GM12878 (cell line): ENCODE results near the gene SCMH1. TPM values are rescaled to one million over a fixed set of nuclear protein-coding genes. Genes with fewer than 3 reads are reported as not detected.

Experiments used
- ATAC-seq: fragments of 200-7000 bp; cut with Tn5 transposase; 3 replicates; pipeline ENCODE4 v1.9.1; 2020; ENCODE audit warnings: mild to moderate bottlenecking, moderate library complexity
- BruUV-seq: library from RNA; stranded (reverse); fragments of 400-500 nt; replicated peaks from 2 replicates; lab custom pipeline; 2021; lab: Mats Ljungman, UMichigan
- CTCF ChIA-PET: fragments of 300-600 bp; sonication (Branson Sonifier 250); formaldehyde crosslinking; extraction: SDS; loops from one replicate; lab custom pipeline; 2021; ENCODE audit warnings: inconsistent platforms; lab: Yijun Ruan, JAX
- POLR2A ChIA-PET: fragments of 350-600 bp; formaldehyde crosslinking; extraction: SDS; loops from one replicate; lab custom pipeline; 2021; ENCODE audit warnings: inconsistent platforms; lab: Charles Lee
- RAD21 ChIA-PET: fragments of 300-600 bp; sonication (Branson Sonifier 250); formaldehyde crosslinking; loops from one replicate; lab custom pipeline; 2023; ENCODE audit warnings: antibody characterized with exemption; ENCODE audit not compliant: unreplicated experiment; lab: Charles Lee
- SMC1A ChIA-PET: fragments of 300-600 bp; sonication (Branson Sonifier 250); formaldehyde crosslinking; loops from one replicate; lab custom pipeline; 2023; ENCODE audit not compliant: unreplicated experiment, uncharacterized antibody; lab: Charles Lee
- DNase-seq: peaks from one replicate; pipeline ENCODE4 v3.0.0-alpha.2; 2011; ENCODE audit warnings: low read depth, low spot score
- FAIRE-seq: peaks from 3 replicates; lab custom pipeline; 2011; peaks lifted over from hg19 to GRCh38; lab: Jason Lieb, UNC
- H2AFZ ChIP-seq: 2 replicates; pipeline ENCODE4 v1.6.0; 2011; ENCODE audit warnings: low read depth, low read length, control low read depth; ENCODE audit not compliant: control insufficient read depth
- H3K27ac ChIP-seq: 2 replicates; pipeline ENCODE4 v1.5.1; 2011; ENCODE audit warnings: control low read depth; ENCODE audit not compliant: control insufficient read depth, insufficient read depth
- H3K27me3 ChIP-seq, 2 experiments: replicated peaks in 1 of 2; 2 replicates each; pipeline versions ENCODE4 v1.6.0 to v1.6.1; 2011; ENCODE audit warnings: low read length in 1 of 2; ENCODE audit not compliant: control insufficient read depth in 2 of 2, insufficient read depth in 2 of 2
- H3K36me3 ChIP-seq, 2 experiments: 2 replicates each; pipeline ENCODE4 v1.5.1; 2011; ENCODE audit warnings: low read length in 1 of 2; ENCODE audit not compliant: control insufficient read depth in 2 of 2, insufficient read depth in 2 of 2
- H3K4me1 ChIP-seq: 2 replicates; pipeline ENCODE4 v1.6.1; 2011; ENCODE audit warnings: mild to moderate bottlenecking, low read length, moderate library complexity, mixed read lengths; ENCODE audit not compliant: control insufficient read depth, insufficient read depth
- H3K4me2 ChIP-seq: 2 replicates; pipeline ENCODE4 v1.6.0; 2011; ENCODE audit warnings: control low read depth; ENCODE audit not compliant: control insufficient read depth, insufficient read depth
- H3K4me3 ChIP-seq: fragments of 200-600 bp; sonication (generic); 2 replicates; pipeline ENCODE4 v1.5.1; 2016
- H3K79me2 ChIP-seq: 2 replicates; pipeline ENCODE4 v1.6.0; 2011; ENCODE audit warnings: low read length; ENCODE audit not compliant: control insufficient read depth, insufficient read depth
- H3K9ac ChIP-seq: 2 replicates; pipeline ENCODE4 v1.8.0; 2011; ENCODE audit warnings: low read length, control low read depth, mixed read lengths; ENCODE audit not compliant: control insufficient read depth, insufficient read depth
- H3K9me3 ChIP-seq: replicated peaks from 3 replicates; pipeline ENCODE4 v1.5.1; 2011; ENCODE audit warnings: mild to moderate bottlenecking, low read length; ENCODE audit not compliant: control insufficient read depth, insufficient read depth
- H4K20me1 ChIP-seq: 2 replicates; pipeline ENCODE4 v1.6.0; 2011; ENCODE audit not compliant: control insufficient read depth, insufficient read depth
- IRF3 ChIP-seq: fragments of 450-650 bp; IDR thresholded peaks from 2 replicates; pipeline ENCODE4 v1.6.1; 2014; ENCODE audit warnings: mild to moderate bottlenecking
- KLF5 ChIP-seq: fragments of 450-650 bp; IDR thresholded peaks from 2 replicates; pipeline ENCODE4 v1.6.1; 2014; ENCODE audit warnings: mild to moderate bottlenecking; ENCODE audit not compliant: partially characterized antibody
- RAD51 ChIP-seq: fragments of 450-650 bp; IDR thresholded peaks from 2 replicates; pipeline ENCODE4 v1.6.1; 2016; ENCODE audit warnings: moderate library complexity, mild to moderate bottlenecking, inconsistent platforms
- RELA ChIP-seq: fragments of 450-650 bp; IDR thresholded peaks from 2 replicates; pipeline ENCODE4 v1.8.0; 2014; ENCODE audit warnings: borderline replicate concordance; ENCODE audit not compliant: partially characterized antibody
- SIN3A ChIP-seq: IDR thresholded peaks from 2 replicates; pipeline ENCODE4 v1.6.1; 2012; ENCODE audit warnings: low read depth, low read length, improper control_type of control experiment
- SMAD5 ChIP-seq: IDR thresholded peaks from 2 replicates; pipeline ENCODE4 v1.6.1; 2016; ENCODE audit warnings: antibody characterized with exemption, low read depth
- YY1 ChIP-seq: IDR thresholded peaks from 2 replicates; pipeline ENCODE4 v1.6.1; 2011; ENCODE audit warnings: low read depth, mild to moderate bottlenecking, low read length
- ZNF687 ChIP-seq: fragments of 450-650 bp; IDR thresholded peaks from 2 replicates; pipeline ENCODE4 v1.6.1; 2017; ENCODE audit warnings: mild to moderate bottlenecking, moderate library complexity
- WGBS: methylation state at CpG from one replicate; pipeline ENCODE4 v1.1.6; 2016; ENCODE audit warnings: low lambda C conversion rate; ENCODE audit not compliant: insufficient replicate concordance, insufficient coverage; ENCODE audit errors: missing lambda C conversion rate; 5-methylcytosine and 5-hydroxymethylcytosine counted together
- in situ Hi-C: fragments of 300-500 bp; cut with MboI; formaldehyde crosslinking; loops from 9 replicates; pipeline ENCODE4 v1.14.3; 2018; ENCODE audit warnings: mixed read lengths
- intact Hi-C: fragments of 100-400 bp; cut with micrococcal nuclease; formaldehyde crosslinking; loops from one replicate; pipeline ENCODE4 v1.14.2; 2022; ENCODE audit not compliant: unreplicated experiment
- polyA plus RNA-seq, 11 experiments: library from polyadenylated mRNA; depleted of rRNA in 4 of 11; unstranded in 6 of 11; stranded (reverse) in 5 of 11; fragments of >200 nt; fragmentation: Nextera tagmentation in 4 of 11; fragmentation: Illumina TruSeq in 1 of 11; extraction: Ambion mirVana in 4 of 11; extraction: Trizol in 1 of 11; gene quantifications; 1 replicate in 1 of 11; 2 replicates in 10 of 11; pipeline versions ENCODE4 v1.2.1 to v1.2.3, GENCODE V29; 2011 to 2016; ENCODE audit warnings: inconsistent platforms in 2 of 11, missing spikeins in 2 of 11, low read depth in 1 of 11
- total RNA-seq, 4 experiments: library from RNA; depleted of rRNA in 3 of 4; stranded (reverse); fragments of >200 nt in 3 of 4; fragmentation: Illumina TruSeq in 1 of 4; extraction: Trizol in 1 of 4; gene quantifications; 2 replicates each; pipeline versions ENCODE4 v1.2.1 to v1.2.3, GENCODE V29; 2013 to 2021

Gene SCMH1
- total and polyA plus RNA-seq, 10 of the 15 experiments (the other 5 are each of a cell fraction or from before 2014, with no cell fraction given) = 7.5 to 44.1 (median 27.8) TPM

GRCh38 chr1:41151846-41152245 is 90.3 kb downstream of the SCMH1 start:
- Histone ChIP-seq H3K79me2 (no peaks in the 10 kb centered on the region), H3K4me2 (no peak overlapping the region), H3K4me1 (no peaks in the 10 kb centered on the region), H4K20me1 (no peaks in the 10 kb centered on the region), H3K27ac (no peak overlapping the region), H3K36me3 (peaks cover 0 to 2% of the 10 kb centered on the region in 2 experiments; a peak in 2 of 4 replicates), H3K9ac (no peak overlapping the region), H3K9me3 (no peaks in the 10 kb centered on the region; the same call in 1 of the 3 replicates), H3K27me3 (no peaks in the 10 kb centered on the region), H3K4me3 (no peak overlapping the region), H2AFZ (no peak overlapping the region)
- BruUV-seq = no TSS peak
- 97% methylated on average over 4 of the region's 4 CpGs for WGBS
- ATAC-seq (no peak), FAIRE-seq (no peak), DNase-seq (no peak)
- CTCF ChIA-PET = interaction anchor here (1.3 kb wide), 1 partner anchor 163 kb away, joined by 4 read pairs; no protein-coding TSS in a partner anchor
- intact Hi-C loops = no loop called here
- POLR2A ChIA-PET = no interaction called here
- TF ChIP-seq SMAD5 = no peak
- no peak for TF ChIP-seq IRF3
- no peak for TF ChIP-seq RAD51
- TF ChIP-seq RELA = no peak
- no peak for TF ChIP-seq ZNF687
- TF ChIP-seq SIN3A = no peak
- TF ChIP-seq KLF5 = no peak
- no peak for TF ChIP-seq YY1
- RAD21 ChIA-PET = no interaction called here
- in situ Hi-C loops = no loop called here
- SMC1A ChIA-PET = interaction anchor here (0.5 kb wide), 1 partner anchor 649 kb away, joined by 3 read pairs; no protein-coding TSS in a partner anchor
